Measurements from ENCODE around the gene SPIN2B.

DNA sequence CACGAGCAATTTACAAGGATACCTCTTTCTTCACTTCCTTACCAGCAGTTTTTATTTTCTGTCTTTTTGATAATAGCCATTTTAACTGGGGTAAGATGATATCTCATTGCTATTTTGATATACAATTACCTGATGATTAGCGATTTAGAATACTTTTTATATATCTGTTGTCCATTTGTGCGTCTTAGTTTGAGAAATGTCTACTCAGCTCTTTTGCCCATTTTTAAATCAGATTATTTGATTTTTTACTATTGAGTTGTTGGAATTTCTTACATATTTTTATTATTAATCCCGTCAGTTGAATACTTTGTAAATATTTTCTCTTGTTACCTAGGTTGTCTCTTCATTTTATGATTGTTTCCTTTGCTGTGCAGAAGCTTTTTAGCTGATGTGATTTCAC is 17.3 kb upstream of the SPIN2B start:
- no peak for TF ChIP-seq ESRRG (CRISPR knock-in tag; IDR thresholded peaks at IDR 0.05)
- TF ChIP-seq TCF4 (CRISPR knock-in tag; IDR thresholded peaks at IDR 0.05; ENCODE audit: borderline replicate concordance), result no peak
- TF ChIP-seq ZC3H10 (CRISPR knock-in tag; IDR thresholded peaks at IDR 0.05), result no peak
- TF ChIP-seq CSRNP3 (CRISPR knock-in tag; IDR thresholded peaks at IDR 0.05), result no peak
- no peak for TF ChIP-seq OSR1 (CRISPR knock-in tag; IDR thresholded peaks at IDR 0.05)
- no peak for TF ChIP-seq RARB (CRISPR knock-in tag; IDR thresholded peaks at IDR 0.05)
